ENCODE measurements around the gene TNIK.

TNIK gene

GRCh38 chr3:171133796-171134569 is 326.2 kb downstream of the TNIK start:
- TF ChIP-seq CTCF (conservative IDR thresholded peaks at IDR 0.05) (no peak), ZFX (IDR thresholded peaks at IDR 0.05) (no peak)
- no peak overlapping the region for H3K27ac ChIP-seq

GRCh38 chr3:171133337-171133736 is 326.9 kb downstream of the TNIK start:
- H3K27ac ChIP-seq: no peak overlapping the region
- TF ChIP-seq ZFX (IDR thresholded peaks at IDR 0.05) (no peak), CTCF (conservative IDR thresholded peaks at IDR 0.05) (no peak)

- H3K27ac ChIP-seq: no peak overlapping the region
- TF ChIP-seq CTCF (conservative IDR thresholded peaks at IDR 0.05): no peak
- TF ChIP-seq ZFX (IDR thresholded peaks at IDR 0.05): no peak
Measured at GRCh38 chr3:171132873-171133272, 327.3 kb downstream of the TNIK start.

GRCh38 chr3:171129827-171130226 is 330.4 kb downstream of the TNIK start:
- TF ChIP-seq ZFX (IDR thresholded peaks at IDR 0.05) (no peak), CTCF (conservative IDR thresholded peaks at IDR 0.05) (no peak)
- no peak overlapping the region for H3K27ac ChIP-seq

- TF ChIP-seq CTCF (conservative IDR thresholded peaks at IDR 0.05): no peak
- TF ChIP-seq ZFX (IDR thresholded peaks at IDR 0.05): no peak
- no peak overlapping the region for H3K27ac ChIP-seq
Measured at GRCh38 chr3:171127611-171128010, 332.6 kb downstream of the TNIK start.

GRCh38 chr3:171126478-171127209 is 333.6 kb downstream of the TNIK start:
- TF ChIP-seq ZFX (IDR thresholded peaks at IDR 0.05) (no peak), CTCF (conservative IDR thresholded peaks at IDR 0.05) (no peak)
- H3K27ac ChIP-seq: no peak overlapping the region

- H3K27ac ChIP-seq: no peak overlapping the region
- TF ChIP-seq CTCF (conservative IDR thresholded peaks at IDR 0.05): no peak
- TF ChIP-seq ZFX (IDR thresholded peaks at IDR 0.05): no peak
Measured at GRCh38 chr3:171125010-171125409, 335.2 kb downstream of the TNIK start.
